ENCODE data around the gene GAB2. TPM values are rescaled to one million over a fixed set of nuclear protein-coding genes. Genes with fewer than 3 reads are reported as not detected.

GAB2 gene
- total and polyA plus RNA-seq, 7 experiments from 2014 or later: 0.17 to 42.6 (median 3.5) TPM

DNA sequence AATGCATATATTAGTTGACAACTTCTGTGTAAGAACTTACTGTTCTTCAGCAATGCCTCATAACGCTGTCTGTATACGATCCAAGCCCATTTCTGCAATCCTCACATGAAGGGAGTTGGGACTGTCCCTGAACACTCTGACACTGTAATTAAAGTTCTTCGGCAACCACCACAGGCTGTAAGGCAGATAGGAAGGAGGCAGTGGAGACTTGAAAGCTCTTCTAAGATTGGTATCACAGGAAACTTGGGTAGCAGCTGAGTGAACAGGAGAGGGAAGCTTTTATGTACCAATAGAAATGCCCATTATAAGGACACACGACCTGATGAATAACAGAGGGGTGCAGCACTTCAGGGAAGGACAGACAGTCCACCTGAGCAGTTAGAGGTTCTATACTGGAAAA lies 12.0 kb upstream of the GAB2 start:
- no peaks in the 10 kb centered on the region for H3K4me1 ChIP-seq (ENCODE audit: control insufficient read depth in 2 of 2, insufficient read depth in 2 of 2, low read length in 2 of 2)
- no peak for DNase-seq
- no peaks in the 10 kb centered on the region for H3K9me3 ChIP-seq (ENCODE audit: control insufficient read depth in 2 of 3, low read length in 3 of 3)
- no peaks in the 10 kb centered on the region for H3K27me3 ChIP-seq (ENCODE audit: control insufficient read depth in 2 of 2, insufficient read depth in 2 of 2, low read length in 2 of 2)
- Mint-ChIP-seq H3K4me1 (peaks cover 0 to 48% (median 0%) of the 10 kb centered on the region in 7 donors), H3K36me3 (peaks cover 0 to 11% (median 4%) of the 10 kb centered on the region in 5 donors), H3K4me3 (peak overlapping the region in 1 of 10 donors; percentile 26), H3K27me3 (no peaks in the 10 kb centered on the region), H3K27ac (no peak overlapping the region), H3K9me3 (no peaks in the 10 kb centered on the region)
- no peaks in the 10 kb centered on the region for H3K36me3 ChIP-seq (ENCODE audit: control insufficient read depth in 2 of 3, insufficient read depth in 3 of 3, low read length in 3 of 3)
- ChIA-PET CTCF (interaction anchor here (1.6 kb wide), 1 partner anchor 10 kb away, joined by 4 read pairs; no protein-coding TSS in a partner anchor), POLR2A (no interaction called here)
- no peak overlapping the region for H3K4me3 ChIP-seq (ENCODE audit: low read length)
- H3K27ac ChIP-seq (ENCODE audit: low read depth, low read length): no peak overlapping the region
- no peak for ATAC-seq
- intact Hi-C loops (cut with micrococcal nuclease): no loop called here

GRCh38 chr11:78429209-78429608 lies 11.6 kb upstream of the GAB2 start:
- no peak overlapping the region for H3K4me3 ChIP-seq (ENCODE audit: low read length)
- H3K27me3 ChIP-seq (ENCODE audit: control insufficient read depth in 2 of 2, insufficient read depth in 2 of 2, low read length in 2 of 2): no peaks in the 10 kb centered on the region
- no peaks in the 10 kb centered on the region for H3K36me3 ChIP-seq (ENCODE audit: control insufficient read depth in 2 of 3, insufficient read depth in 3 of 3, low read length in 3 of 3)
- Mint-ChIP-seq H3K4me3 (no peak overlapping the region), H3K9me3 (no peaks in the 10 kb centered on the region), H3K4me1 (peaks cover 0 to 52% (median 0%) of the 10 kb centered on the region in 7 donors), H3K27ac (no peak overlapping the region), H3K36me3 (peaks cover 0 to 13% (median 4%) of the 10 kb centered on the region in 5 donors), H3K27me3 (no peaks in the 10 kb centered on the region)
- intact Hi-C loops (cut with micrococcal nuclease): no loop called here
- DNase-seq (no peak), ATAC-seq (no peak)
- H3K27ac ChIP-seq (ENCODE audit: low read depth, low read length): no peak overlapping the region
- no peaks in the 10 kb centered on the region for H3K9me3 ChIP-seq (ENCODE audit: control insufficient read depth in 2 of 3, low read length in 3 of 3)
- no peaks in the 10 kb centered on the region for H3K4me1 ChIP-seq (ENCODE audit: control insufficient read depth in 2 of 2, insufficient read depth in 2 of 2, low read length in 2 of 2)
- POLR2A ChIA-PET: no interaction called here
- CTCF ChIA-PET: interaction anchor here (1.6 kb wide), 1 partner anchor 9 kb away, joined by 4 read pairs; no protein-coding TSS in a partner anchor

GRCh38 chr11:78428773-78429172 lies 11.2 kb upstream of the GAB2 start:
- H3K4me3 ChIP-seq (ENCODE audit: low read length): no peak overlapping the region
- ChIA-PET POLR2A (no interaction called here), CTCF (interaction anchor here (1.6 kb wide), 1 partner anchor 9 kb away, joined by 4 read pairs; no protein-coding TSS in a partner anchor)
- Mint-ChIP-seq H3K27me3 (no peaks in the 10 kb centered on the region), H3K4me1 (peaks cover 0 to 55% (median 0%) of the 10 kb centered on the region in 7 donors), H3K36me3 (peaks cover 0 to 13% (median 4%) of the 10 kb centered on the region in 5 donors), H3K4me3 (no peak overlapping the region), H3K9me3 (no peaks in the 10 kb centered on the region), H3K27ac (no peak overlapping the region)
- DNase-seq (no peak), ATAC-seq (no peak)
- H3K9me3 ChIP-seq (ENCODE audit: control insufficient read depth in 2 of 3, low read length in 3 of 3): no peaks in the 10 kb centered on the region
- intact Hi-C loops (cut with micrococcal nuclease): no loop called here
- no peaks in the 10 kb centered on the region for H3K36me3 ChIP-seq (ENCODE audit: control insufficient read depth in 2 of 3, insufficient read depth in 3 of 3, low read length in 3 of 3)
- H3K4me1 ChIP-seq (ENCODE audit: control insufficient read depth in 2 of 2, insufficient read depth in 2 of 2, low read length in 2 of 2): no peaks in the 10 kb centered on the region
- no peak overlapping the region for H3K27ac ChIP-seq (ENCODE audit: low read depth, low read length)
- no peaks in the 10 kb centered on the region for H3K27me3 ChIP-seq (ENCODE audit: control insufficient read depth in 2 of 2, insufficient read depth in 2 of 2, low read length in 2 of 2)

DNA sequence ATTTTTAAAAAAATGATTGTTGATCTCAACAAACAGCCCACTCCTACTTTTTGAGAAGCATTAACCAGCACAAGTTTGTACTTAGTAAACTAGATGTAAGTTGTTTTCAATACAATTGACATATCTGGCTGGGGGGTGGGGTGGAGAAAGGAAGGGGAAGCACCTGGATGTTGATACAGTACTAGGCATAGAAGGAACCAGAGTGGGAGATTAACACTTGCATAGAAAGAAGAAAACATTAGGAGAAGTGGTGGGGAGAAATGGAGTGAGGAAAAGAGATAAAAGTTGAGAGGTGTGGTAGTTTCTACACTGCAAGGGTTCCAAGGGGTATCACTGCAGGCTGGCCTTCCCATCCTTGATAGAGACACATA lies 10.6 kb upstream of the GAB2 start:
- Histone ChIP-seq H3K4me1 (ENCODE audit: control insufficient read depth in 2 of 2, insufficient read depth in 2 of 2, low read length in 2 of 2) (no peaks in the 10 kb centered on the region), H3K36me3 (ENCODE audit: control insufficient read depth in 2 of 3, insufficient read depth in 3 of 3, low read length in 3 of 3) (no peaks in the 10 kb centered on the region), H3K9me3 (ENCODE audit: control insufficient read depth in 2 of 3, low read length in 3 of 3) (no peaks in the 10 kb centered on the region), H3K27me3 (ENCODE audit: control insufficient read depth in 2 of 2, insufficient read depth in 2 of 2, low read length in 2 of 2) (no peaks in the 10 kb centered on the region), H3K4me3 (ENCODE audit: low read length) (no peak overlapping the region), H3K27ac (ENCODE audit: low read depth, low read length) (no peak overlapping the region)
- Mint-ChIP-seq H3K4me3 (no peak overlapping the region), H3K36me3 (peaks cover 0 to 13% (median 4%) of the 10 kb centered on the region in 5 donors), H3K27ac (no peak overlapping the region), H3K27me3 (no peaks in the 10 kb centered on the region), H3K4me1 (peaks cover 0 to 55% (median 0%) of the 10 kb centered on the region in 7 donors), H3K9me3 (no peaks in the 10 kb centered on the region)
- CTCF ChIA-PET: interaction anchor here (1.6 kb wide), 1 partner anchor 8 kb away, joined by 4 read pairs; no protein-coding TSS in a partner anchor
- POLR2A ChIA-PET: no interaction called here
- ATAC-seq (no peak), DNase-seq (no peak)
- intact Hi-C loops (cut with micrococcal nuclease): no loop called here

- H3K4me3 Mint-ChIP-seq: no peak overlapping the region
- H3K36me3 ChIP-seq (ENCODE audit: control insufficient read depth in 2 of 3, insufficient read depth in 3 of 3, low read length in 3 of 3): no peaks in the 10 kb centered on the region
- no peaks in the 10 kb centered on the region for H3K9me3 Mint-ChIP-seq
- intact Hi-C loops (cut with micrococcal nuclease): no loop called here
- peaks cover 0 to 55% (median 0%) of the 10 kb centered on the region in 7 donors for H3K4me1 Mint-ChIP-seq
- H3K4me1 ChIP-seq (ENCODE audit: control insufficient read depth in 2 of 2, insufficient read depth in 2 of 2, low read length in 2 of 2): no peaks in the 10 kb centered on the region
- H3K27ac ChIP-seq (ENCODE audit: low read depth, low read length): no peak overlapping the region
- ChIA-PET CTCF (interaction anchor here (0.6 to 1.0 kb wide), 3 partner anchors 9 to 1598 kb away, joined by 3 read pairs; no protein-coding TSS in a partner anchor), POLR2A (no interaction called here)
- no peak for DNase-seq
- no peak overlapping the region for H3K27ac Mint-ChIP-seq
- H3K36me3 Mint-ChIP-seq: peaks cover 0 to 13% (median 3%) of the 10 kb centered on the region in 5 donors
- H3K27me3 ChIP-seq (ENCODE audit: control insufficient read depth in 2 of 2, insufficient read depth in 2 of 2, low read length in 2 of 2): no peaks in the 10 kb centered on the region
- no peaks in the 10 kb centered on the region for H3K27me3 Mint-ChIP-seq
- no peak overlapping the region for H3K4me3 ChIP-seq (ENCODE audit: low read length)
- no peaks in the 10 kb centered on the region for H3K9me3 ChIP-seq (ENCODE audit: control insufficient read depth in 2 of 3, low read length in 3 of 3)
- peak; percentile 24 for ATAC-seq
These were observed 10.1 kb upstream of the GAB2 start for GRCh38 chr11:78427615-78428265.

- POLR2A ChIA-PET: no interaction called here
These were observed 9.2 kb upstream of the GAB2 start for GRCh38 chr11:78426845-78427244.

More at GRCh38 chr11:78426845-78427244, 9.2 kb upstream of the GAB2 start:
- H3K4me1 Mint-ChIP-seq: peaks cover 0 to 58% (median 0%) of the 10 kb centered on the region in 7 donors
- H3K27me3 Mint-ChIP-seq: peaks cover 0 to 4% (median 0%) of the 10 kb centered on the region in 5 donors
- Histone ChIP-seq H3K27me3 (ENCODE audit: control insufficient read depth in 2 of 2, insufficient read depth in 2 of 2, low read length in 2 of 2) (no peaks in the 10 kb centered on the region), H3K27ac (ENCODE audit: low read depth, low read length) (no peak overlapping the region), H3K4me3 (ENCODE audit: low read length) (no peak overlapping the region), H3K9me3 (ENCODE audit: control insufficient read depth in 2 of 3, low read length in 3 of 3) (no peaks in the 10 kb centered on the region), H3K36me3 (ENCODE audit: control insufficient read depth in 2 of 3, insufficient read depth in 3 of 3, low read length in 3 of 3) (no peaks in the 10 kb centered on the region), H3K4me1 (ENCODE audit: control insufficient read depth in 2 of 2, insufficient read depth in 2 of 2, low read length in 2 of 2) (no peaks in the 10 kb centered on the region)
- ATAC-seq (no peak), DNase-seq (no peak)
- intact Hi-C loops (cut with micrococcal nuclease): no loop called here
- H3K9me3 Mint-ChIP-seq: no peaks in the 10 kb centered on the region
- H3K4me3 Mint-ChIP-seq: no peak overlapping the region
- H3K27ac Mint-ChIP-seq: no peak overlapping the region
- peaks cover 0 to 13% (median 0%) of the 10 kb centered on the region in 5 donors for H3K36me3 Mint-ChIP-seq
- CTCF ChIA-PET: interaction anchor here (0.6 to 1.0 kb wide), 3 partner anchors 8 to 1597 kb away, joined by 3 read pairs; no protein-coding TSS in a partner anchor
